Activated CD4-positive, alpha-beta T cell treated with anti-CD3 and anti-CD28 coated beads, Interleukin-2, amount 50 U/mL, for 1 hour (primary cell): ENCODE results near the gene TFE3.
"Not testable (repeated sequence)": the region's sequence is repeated elsewhere in the genome, so short reads cannot be mapped to it uniquely, and the experiment has no call there.

ENCODE experiments used
- DNase-seq: peaks from one replicate; pipeline ENCODE4 v3.0.0-alpha.2; 2020

TFE3 gene

GRCh38 chrX:48999030-48999429, 44.1 kb downstream of the TFE3 start:
- DNase-seq, result no peak

- DNase-seq, result no peak
Measured at GRCh38 chrX:48998391-48998790, 44.8 kb downstream of the TFE3 start.

- no peak for DNase-seq
Measured at GRCh38 chrX:48997865-48998264, 45.3 kb downstream of the TFE3 start.

DNA sequence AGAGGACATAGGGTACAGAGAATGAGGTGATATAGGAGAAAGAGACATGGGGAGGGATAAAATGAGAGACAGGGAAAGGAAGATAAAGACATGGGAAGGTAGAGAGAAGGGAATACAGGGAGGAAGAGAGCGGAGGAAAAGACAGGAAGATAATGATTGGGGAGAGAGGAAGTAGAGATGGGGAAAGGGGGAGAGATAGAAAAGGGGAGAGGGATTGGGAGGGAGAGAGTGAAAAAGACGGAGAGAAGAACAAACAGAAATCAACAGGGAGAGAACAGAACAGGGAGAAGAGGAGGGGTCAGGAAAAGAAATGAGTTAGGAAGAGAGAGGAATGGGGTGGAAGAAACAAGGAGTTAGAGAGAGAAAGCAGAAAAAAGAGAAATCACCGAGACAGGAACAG, 45.7 kb downstream of the TFE3 start:
- no peak for DNase-seq

DNA sequence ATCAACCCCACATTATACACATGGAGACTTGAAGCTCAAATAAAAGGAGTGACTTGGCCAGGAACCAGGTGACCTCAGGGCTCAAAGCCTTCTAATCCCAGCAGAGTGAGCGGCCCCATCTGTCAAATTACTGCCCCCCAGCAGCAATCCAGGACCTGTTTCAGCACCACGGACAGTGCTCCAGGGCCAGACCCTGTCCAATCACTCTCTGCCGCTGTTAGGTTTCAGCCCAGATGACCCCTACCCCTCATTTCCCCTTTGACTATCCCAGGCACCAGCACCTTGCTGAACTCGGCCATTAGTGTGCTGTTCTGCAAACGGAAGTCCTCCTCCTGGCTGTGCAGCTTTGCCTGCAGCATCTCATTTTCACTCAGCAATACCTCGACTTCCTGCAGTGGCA, 46.2 kb downstream of the TFE3 start:
- DNase-seq, result peak; percentile 6

DNA sequence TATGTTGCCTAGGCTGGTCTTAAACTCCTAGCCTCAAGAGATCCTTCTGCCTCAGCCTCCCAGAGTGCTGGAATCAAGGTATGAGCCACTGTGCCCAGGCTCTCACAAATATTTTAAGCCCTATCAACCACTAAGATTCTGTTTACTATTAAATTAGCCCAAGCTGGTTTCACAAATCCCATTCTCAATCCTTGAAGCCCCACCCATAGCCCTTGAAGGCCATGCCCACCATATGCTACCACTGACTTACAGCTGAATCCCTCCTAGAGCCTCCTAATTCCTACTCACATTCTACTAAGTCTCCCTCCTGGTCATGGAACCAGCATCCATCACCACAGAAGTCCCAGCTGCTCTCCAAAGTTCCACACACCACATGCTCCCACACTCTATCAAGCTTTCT, 50.8 kb downstream of the TFE3 start:
- DNase-seq, result no peak

DNA sequence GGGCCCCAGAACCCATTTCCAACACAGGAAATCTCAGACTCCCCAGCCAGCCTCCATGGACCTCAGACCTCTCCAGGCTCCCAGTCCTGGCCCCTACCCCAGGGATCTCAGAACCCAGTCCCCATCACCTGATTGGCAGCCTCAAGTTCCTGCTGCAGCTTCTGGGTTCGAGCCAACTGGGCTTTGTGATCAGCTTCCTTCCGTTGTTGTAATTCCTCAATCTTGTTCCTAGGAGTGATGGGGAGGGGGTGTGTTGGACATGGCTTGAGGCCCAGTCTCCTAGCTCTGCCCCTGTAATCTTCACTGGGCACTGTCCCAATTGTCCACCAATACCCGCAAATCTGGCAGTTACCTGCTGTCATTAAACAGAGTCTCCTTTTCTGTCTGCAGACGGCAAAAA, 53.7 kb downstream of the TFE3 start:
- DNase-seq, result no peak

- DNase-seq, result no peak
Measured at GRCh38 chrX:48983896-48984295, 59.3 kb downstream of the TFE3 start.

DNA sequence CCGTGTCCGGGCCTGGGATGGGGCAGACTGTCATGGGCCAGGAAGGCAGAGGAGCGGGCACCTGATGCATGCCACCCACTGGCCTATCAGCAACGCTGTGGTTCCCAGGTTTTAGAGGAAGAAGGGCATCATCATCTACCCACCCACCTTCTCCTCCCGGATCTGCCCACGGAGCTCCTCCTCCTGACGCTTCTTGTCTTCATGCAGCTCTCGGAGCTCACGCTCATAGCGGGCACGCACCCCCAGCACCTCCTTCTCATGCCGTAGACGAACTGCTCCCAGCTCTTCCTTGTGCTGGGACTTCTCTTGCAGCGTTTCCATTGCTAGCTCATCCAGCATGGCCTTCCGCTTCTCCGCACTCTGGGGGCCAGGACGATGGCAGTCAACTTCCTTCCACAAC, 60.1 kb downstream of the TFE3 start:
- DNase-seq, result no peak

GRCh38 chrX:48981178-48981577, 62.0 kb downstream of the TFE3 start:
- DNase-seq, result no peak

DNA sequence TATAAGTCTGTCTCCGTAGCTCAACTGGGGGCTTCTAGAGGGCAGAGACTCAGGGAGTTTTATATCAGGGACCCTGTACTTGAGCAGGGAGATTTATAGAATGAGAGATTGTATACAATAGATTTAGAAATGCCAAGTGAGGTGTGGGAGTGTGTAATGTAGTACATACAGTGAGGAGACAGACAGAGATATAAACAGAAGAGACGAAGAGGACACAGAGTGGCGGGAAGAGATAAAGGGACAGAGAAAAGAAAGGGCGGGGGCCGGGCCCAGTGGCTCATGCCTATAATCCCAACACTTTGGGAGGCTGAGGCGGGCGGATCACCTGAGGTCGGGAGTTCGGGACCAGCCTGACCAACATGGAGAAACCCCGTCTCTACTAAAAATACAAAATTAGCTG, 62.8 kb downstream of the TFE3 start:
- DNase-seq, result not testable (repeated sequence)
